GM21825 (cell line): ENCODE data around the gene RABL6.
A peak's percentile ranks its signal among the peaks of the same experiment; 100 is the strongest.
"Not testable (repeated sequence)": the region's sequence is repeated elsewhere in the genome, so short reads cannot be mapped to it uniquely, and the experiment has no call there.

Experiments used
- ATAC-seq: cut with Tn5 transposase; IDR thresholded peaks from one replicate; pipeline ENCODE4 v1.9.1; 2021; ENCODE audit warnings: mild to moderate bottlenecking, moderate library complexity; ENCODE audit not compliant: unreplicated experiment

RABL6 gene

DNA sequence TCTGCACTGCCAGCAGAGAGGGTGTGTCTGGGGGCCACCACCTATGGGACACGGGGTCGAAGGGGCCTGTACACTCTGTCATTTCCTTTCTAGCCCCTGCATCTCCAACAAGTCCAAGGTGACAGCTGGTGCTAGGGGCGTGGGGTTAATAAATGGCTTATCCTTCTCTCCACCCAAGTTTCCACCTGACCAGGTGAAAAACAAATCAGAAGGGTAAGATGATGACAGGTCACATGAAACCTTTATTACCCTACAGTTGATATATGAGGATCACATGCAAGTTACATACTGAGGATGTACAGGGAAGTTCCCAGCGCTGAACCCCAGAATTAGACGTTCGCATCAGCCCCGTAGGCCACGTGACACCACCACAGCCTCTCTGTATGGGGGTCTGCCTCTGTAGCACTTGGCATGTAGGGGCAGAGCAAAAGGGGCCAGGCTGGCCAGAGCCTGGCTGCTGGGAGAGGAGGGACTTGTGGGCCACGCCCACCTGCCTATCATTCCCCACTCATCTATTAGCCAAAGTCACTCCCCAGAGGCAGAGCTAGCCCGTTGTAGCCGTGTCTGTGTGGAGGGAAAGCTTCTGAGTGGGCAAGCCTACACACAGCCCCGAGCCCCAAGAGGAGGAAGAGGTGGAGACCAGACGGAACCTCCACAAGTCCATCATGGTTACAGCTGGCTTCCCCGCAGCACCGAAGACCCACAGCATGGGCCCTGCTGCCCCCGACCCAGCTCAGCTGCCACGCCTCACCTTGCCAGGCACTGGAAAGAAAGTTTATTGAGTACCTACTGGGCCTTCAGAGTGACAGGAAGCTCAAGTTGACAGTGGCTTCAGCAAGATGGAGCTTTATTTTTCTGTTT is 14.4 kb upstream of the RABL6 start:
- ATAC-seq = no peak

DNA sequence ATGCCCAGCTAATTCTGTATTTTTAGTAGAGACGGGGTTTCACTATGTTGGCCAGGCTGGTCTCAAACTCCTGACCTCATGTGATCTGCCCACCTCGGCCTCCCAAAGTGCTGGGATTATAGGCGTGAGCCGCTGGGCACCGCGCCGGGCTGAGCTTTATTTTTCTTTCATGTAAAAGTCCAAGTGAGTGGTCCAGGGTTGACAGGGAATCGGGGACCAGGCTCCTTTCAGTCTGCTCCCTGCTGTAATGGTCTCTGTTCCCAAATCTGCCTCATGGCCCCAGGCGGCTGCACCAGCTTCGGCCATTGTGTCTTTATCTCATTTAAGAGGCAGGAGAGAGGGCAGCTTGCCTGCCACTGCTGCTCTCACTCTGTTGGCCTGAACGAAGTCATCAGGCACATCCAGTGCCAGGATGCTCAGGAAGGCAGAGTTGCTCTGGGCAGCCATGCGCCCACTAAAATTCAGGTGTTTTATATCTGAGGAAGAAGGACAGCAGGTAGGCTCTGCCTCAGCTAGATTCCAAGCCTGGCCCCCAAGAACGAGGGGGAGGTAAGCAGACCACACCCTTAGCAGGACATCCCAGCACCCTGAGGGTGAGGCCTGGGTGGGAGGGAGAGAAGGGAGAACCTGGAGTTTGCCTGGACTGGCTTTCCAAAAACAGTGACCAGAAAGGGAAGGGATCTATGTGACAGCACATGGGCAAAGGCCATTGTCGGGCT is 13.3 kb upstream of the RABL6 start:
- ATAC-seq = no peak

DNA sequence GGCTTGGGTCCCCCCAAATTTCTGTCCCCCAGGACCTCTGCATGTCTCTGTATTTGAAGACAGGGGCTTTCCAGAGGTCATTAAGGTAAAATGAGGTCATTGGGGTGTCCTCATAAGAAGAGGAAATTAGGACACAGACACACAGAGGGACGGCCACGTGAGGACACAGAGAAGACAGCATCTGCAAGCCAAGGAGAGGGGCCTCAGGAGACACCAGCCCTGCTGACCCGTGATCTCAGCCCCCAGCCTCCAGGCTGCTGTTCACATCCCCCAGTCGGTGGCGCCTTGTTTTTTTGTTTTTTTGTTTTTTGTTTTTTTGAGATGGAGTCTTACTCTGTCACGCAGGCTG is 12.8 kb upstream of the RABL6 start:
- no peak for ATAC-seq

GRCh38 chr9:136796238-136796774 is 11.4 kb upstream of the RABL6 start, which contains the start of gene CCDC183:
Gene CCDC183 (plus strand): TSS chr9:136796338. CDS start chr9:136796398, 60 bp downstream.
- no peak for ATAC-seq

- not testable (repeated sequence) for ATAC-seq
Observed at GRCh38 chr9:136796775-136797347, 10.9 kb upstream of the RABL6 start.

DNA sequence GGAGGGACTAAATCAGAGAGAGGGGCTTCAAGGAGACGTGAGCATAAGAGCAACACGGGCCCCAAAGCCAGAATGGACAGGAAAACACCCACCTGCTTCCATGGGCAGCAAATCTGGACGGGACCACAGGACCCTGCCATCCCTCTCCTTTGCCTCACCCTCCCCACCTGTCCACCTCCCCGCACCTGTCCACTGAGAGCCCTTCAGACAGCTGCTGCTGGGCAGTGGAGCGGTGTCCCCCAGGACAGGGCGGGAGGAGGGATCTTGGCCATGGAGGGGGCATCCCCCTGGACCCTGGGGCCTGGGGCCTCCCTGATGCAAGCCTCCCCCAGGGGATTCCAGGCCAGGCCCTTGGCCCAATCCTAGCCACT is 9.1 kb upstream of the RABL6 start:
- ATAC-seq = no peak

- ATAC-seq = no peak
Observed at GRCh38 chr9:136799079-136799853, 8.5 kb upstream of the RABL6 start.

DNA sequence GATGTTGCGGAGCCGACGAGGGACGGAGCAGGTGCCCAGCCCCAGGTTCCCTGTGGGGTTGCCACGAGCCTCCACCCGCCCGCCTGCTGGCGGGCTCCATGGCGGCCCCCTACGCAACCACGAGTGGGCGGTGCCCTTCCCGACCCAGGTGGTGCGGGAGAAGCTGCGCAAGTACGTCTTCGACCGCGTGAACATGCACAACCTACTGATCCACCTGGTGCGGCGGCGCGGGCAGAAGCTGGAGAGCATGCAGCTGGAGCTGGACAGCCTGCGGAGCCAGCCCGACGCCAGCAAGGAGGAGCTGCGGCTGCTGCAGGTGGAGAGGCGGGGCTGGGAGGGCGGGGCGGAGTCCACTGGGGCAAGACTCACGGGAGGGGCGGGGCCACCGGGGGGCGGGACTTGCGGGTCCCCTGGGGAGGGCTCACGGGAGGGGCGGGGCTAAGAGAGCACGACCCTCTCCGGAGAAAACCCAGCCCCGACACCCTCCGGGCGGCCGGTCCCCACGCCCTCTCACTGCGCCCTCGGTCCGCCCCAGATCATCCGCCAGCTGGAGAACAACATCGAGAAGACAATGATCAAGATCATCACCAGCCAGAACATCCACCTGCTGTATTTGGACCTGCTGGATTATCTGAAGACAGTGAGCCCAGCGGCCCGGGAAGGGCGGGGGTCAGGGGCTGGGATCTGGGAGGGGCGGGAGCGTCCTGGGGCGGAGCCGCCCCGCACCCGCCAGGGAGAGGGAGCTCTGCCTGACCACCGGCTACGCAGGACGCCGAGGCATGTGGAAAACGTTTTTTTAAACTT is 7.7 kb upstream of the RABL6 start:
- no peak for ATAC-seq

DNA sequence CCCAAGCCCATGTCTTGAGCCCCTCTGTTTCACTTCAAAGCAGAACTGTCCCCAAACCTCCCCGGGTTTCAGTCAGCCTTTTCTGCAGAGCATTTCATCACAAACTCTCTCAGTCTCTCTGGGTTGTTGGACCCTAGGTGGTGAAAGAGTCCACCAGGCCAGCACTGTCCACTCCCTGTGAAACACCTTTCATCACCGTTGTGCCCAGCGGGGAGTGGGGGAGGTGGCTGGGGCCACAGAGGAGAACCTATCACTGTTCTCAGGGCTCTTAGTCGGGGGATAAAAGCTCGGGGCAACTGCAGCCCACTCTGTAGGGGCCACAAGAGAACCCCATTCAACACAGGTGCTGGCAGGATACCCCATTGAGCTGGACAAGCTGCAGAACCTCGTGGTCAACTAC is 5.4 kb upstream of the RABL6 start:
- no peak for ATAC-seq

DNA sequence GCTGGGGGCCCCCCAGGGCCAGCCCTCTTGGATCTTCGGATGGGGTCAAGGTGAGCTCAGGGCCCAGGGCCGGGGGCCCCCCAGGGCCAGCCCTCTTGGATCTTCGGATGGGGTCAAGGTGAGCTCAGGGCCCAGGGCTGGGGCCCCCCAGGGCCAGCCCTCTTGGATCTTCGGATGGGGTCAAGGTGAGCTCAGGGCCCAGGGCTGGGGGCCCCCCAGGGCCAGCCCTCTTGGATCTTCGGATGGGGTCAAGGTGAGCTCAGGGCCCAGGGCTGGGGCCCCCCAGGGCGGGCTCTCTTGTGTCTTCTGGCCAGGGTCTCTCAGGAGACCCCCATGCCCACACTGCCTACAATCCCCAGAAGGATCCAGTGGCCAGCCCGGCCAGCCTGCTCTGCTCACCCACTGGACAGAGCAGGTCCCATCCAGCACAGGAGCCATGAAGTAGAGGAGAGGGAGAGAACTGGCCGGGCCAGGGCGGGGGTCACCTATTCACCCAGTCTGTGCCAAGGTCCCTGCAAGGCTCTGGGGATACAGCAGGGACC is 4.7 kb upstream of the RABL6 start:
- ATAC-seq = not testable (repeated sequence)

- ATAC-seq = no peak
Observed at GRCh38 chr9:136803551-136804508, 3.9 kb upstream of the RABL6 start.

- ATAC-seq = no peak
Observed at GRCh38 chr9:136804509-136805206, 3.1 kb upstream of the RABL6 start.

- ATAC-seq = no peak
Observed at GRCh38 chr9:136805207-136805740, 2.5 kb upstream of the RABL6 start.

DNA sequence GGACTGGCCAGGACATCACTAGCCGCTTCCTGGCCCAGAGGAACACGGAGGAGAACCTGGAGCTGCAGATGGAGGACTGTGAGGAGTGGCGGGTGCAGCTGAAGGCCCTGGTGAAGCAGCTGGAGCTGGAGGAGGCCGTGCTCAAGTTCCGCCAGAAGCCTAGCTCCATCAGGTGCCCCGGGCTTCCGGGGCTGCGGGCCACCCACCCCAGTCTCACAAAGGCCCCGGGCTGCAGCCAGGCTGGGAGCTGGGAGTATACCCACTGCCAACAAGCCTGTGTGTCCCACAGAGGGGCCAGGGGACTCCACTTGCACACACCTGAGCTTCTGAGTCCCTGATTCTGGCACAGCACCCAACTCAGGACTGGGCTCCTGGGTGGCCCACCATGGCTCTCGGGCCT is 1.7 kb upstream of the RABL6 start:
- no peak for ATAC-seq

DNA sequence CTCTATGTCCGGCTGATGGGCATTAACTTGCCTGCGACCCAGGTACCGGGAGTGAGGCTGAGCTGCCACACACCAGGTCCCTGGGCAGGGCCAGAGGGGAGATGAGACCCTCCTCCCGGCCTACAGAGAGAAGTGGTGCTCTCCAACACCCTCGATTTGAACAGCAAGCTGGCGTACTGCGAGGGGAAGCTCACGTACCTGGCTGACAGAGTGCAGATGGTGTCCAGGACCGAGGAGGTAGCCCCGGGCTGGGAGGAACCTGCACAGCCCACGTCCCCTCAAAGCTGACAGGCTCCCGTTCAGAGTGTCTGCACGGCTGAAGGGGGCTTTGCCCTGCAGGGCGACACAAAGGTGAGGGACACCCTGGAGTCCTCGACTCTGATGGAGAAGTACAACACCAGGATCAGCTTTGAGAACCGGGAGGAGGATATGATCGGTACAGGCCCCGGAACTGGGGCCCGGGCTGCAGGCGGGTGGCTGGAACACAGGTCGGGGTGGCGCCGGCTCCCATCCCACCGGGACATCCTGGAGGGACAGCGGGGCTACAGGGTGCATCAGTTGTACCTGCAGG is 1.0 kb upstream of the RABL6 start:
- ATAC-seq = no peak

DNA sequence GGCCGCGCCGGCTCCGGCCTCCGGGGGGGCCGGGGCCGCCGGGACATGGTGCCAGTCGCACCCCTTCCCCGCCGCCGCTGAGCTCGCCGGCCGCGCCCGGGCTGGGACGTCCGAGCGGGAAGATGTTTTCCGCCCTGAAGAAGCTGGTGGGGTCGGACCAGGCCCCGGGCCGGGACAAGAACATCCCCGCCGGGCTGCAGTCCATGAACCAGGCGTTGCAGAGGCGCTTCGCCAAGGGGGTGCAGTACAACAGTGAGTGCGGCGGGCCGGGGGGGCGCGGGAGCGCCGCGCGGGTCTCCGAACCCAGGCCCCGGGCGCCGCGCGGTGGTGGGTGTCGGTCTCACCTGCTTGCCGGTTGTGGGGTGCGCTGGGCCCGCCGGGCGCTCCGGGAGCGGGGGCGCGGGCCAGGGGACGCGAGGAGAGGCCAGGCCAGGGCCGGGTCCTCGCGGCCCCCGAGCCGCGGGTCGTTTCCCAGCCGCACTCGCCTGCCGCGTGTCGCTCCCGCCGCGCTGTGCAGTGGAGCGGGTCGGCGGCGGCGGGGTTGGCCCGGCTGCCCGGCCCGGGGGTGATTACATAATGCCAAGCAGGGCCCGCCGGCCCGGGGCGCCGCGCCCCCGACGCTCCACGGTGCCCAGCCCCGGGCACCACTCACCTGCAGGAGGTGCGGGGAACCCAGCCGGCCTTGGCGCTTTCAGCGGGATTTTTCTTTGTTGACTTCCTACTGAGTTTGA is 492 bp downstream of the RABL6 start:
- peak; percentile 31 for ATAC-seq

DNA sequence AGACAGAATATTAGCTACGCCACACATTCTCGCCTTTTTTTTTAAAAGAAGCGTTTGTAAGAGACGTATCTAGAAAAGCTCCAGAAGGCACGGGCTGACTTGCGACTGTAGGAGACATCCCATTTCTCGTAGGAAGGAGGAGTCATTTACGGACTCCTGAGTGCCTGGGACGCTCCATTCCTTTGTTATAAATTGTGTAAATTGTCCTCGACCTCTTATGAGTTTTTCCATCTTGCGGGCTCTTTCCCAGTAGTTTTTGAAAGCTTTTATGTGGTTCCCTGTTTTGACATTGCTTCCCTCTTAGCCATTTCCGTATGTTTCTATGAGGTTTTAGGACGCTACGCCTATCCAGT is 1.0 kb downstream of the RABL6 start:
- ATAC-seq = no peak
